HG03558 (cell line): ENCODE results near the gene LCN9.
"Not testable (repeated sequence)": the region's sequence is repeated elsewhere in the genome, so short reads cannot be mapped to it uniquely, and the experiment has no call there.

ENCODE experiments used
- ATAC-seq: cut with Tn5 transposase; IDR thresholded peaks from one replicate; pipeline ENCODE4 v1.9.1; 2021; ENCODE audit warnings: moderate number of reproducible peaks; ENCODE audit not compliant: unreplicated experiment; ENCODE audit errors: extremely low read depth

LCN9 gene

DNA sequence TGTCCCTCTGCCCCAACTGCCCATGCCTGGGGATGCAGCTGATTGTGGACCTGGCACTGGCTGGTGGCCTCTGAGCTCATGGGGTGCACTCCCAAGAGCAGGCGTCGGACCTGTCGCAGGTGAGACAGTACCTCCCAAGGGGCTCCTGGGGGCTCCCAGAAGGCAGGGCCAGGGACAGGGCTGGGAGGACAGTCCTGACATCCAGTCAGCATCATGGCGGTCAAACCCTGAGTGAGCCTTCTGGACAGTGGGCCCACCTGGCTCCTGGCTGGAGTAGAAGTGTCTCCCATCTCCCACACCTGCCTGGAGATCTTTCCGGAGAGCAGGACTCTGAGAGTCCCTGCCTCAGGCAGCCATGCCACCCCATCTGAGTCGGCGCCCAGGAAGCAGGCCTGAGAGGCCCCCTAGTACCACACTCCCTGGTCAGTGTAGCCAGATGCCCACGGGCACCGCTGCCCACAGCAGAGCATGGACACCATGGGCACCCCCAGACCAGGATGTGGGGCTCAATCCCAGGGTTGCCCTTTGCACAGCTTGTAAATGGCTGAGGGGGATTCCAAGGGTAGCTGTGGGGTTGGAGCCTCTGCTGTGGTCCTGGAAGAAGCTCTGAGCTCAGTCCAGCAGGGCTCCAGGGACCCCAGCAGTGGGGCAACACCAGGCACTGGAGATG lies 6.6 kb downstream of the LCN9 start:
- ATAC-seq = no peak

DNA sequence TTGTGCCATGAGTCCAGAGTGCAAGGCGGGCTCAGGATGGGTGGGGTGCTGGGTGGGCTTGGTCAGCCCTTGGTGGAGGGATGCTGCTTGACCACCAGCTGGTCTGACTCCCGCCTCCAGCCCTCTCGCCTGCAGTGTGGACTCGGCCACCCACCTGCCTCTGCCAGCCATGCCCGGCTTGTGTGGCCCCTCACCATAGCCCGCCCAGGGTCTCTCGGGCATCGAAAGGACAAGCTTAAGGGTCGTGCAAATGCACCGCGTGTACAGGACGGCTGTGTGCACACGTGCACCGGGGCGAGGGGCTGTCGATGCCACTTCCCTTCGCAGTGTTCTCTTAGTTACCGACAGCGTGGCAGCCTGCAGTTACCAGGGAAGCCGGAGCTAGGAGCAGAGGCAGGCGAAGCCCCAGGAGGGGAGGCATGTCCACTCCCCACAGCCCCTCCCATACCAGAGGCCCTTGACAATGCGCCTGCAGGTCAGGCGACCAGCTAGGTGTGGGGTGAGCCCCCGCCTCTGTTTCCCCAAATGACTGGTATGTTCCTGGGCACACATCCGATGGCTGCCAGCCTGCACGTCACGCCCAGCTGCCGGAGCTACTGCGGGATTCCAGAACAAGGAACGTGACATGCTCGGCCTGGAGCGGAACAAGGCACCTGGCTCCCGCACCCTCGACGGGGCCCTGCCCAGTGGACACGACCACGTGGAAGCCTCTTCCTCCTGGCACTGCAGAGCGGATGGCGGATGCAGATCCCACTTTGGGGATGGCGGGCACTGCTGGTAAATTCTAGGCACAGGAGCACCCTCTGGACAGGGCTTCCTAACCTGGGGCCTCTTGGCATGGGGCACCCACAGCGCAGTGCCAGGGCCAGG lies 7.8 kb downstream of the LCN9 start:
- ATAC-seq = no peak

DNA sequence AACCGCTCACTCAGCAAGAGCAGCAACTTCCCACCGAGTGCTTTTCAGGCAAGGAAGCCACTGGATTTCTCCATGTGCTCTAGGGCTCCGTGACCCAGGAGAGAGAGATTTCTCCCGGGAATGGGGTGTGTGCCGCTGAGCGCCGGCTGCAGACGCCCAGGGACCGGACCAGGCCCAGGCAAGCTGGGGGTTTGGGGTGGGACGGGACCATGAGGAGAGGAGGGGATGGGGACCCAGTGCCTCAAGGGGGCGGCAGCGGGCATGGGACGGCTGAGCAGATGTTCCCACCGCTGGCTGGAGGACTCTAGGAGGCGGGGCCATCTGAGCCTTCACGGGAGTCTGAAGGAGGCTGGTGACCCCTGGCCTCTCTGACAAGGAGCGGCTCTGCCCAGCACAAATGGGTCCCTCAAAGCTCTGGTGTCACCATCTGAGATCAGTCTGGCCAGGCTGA lies 8.5 kb downstream of the LCN9 start:
- ATAC-seq = no peak

DNA sequence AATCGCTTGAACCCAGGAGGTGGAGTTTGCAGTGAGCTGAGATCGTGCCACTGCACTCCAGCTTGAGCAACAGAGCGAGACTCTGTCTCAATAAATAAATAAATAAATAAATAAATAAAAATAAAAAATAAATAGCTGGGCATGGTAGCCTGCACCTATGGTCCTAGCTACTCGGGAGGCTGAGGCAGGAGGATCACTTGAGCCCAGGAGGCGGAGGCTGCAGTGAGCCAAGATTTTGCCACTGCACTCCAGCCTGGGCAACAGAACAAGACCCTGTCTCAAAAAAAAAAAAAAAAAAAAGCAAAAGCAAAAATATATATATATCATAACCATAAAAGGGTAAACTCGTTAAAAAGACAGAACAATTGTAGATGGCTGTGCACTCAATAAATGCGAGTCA lies 9.7 kb downstream of the LCN9 start:
- ATAC-seq = not testable (repeated sequence)

DNA sequence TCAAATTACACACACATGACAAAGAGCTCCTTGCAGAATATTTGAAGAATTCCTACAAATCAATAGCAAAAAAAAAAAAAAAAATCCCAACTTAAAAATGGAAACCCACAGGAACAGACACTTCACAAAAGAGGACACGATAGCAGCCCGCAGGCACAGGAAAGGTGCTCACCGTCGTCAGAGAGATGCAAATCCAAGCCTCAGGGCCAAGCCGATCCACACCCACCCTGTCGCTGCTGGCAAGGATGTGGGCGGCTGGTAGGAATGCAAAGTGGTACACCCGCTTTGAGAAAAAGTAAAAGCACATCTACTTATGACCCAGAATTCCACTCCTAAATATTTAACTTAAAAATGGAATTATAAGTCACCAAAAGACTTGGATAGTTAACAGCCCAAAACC lies 10.8 kb downstream of the LCN9 start:
- ATAC-seq = no peak

DNA sequence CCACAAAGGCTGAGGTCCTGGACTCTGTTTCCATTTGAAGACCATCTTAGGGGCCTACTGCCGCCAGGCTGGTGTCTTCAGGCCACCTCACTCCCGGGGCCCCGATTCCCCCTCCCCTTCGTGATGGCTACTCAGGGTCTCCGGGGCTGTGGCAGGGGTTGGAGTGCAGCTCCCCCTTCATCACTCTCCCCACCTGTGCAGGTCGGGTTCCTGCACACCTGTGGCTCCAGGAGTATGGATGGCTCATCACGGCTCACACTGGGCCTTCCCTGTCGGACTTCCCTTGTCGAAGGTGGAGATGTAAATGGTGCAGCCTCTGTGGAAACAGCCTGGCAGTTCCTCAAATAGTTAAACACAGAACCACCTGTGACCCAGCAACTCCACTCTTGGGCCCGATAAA lies 11.9 kb downstream of the LCN9 start:
- no peak for ATAC-seq

DNA sequence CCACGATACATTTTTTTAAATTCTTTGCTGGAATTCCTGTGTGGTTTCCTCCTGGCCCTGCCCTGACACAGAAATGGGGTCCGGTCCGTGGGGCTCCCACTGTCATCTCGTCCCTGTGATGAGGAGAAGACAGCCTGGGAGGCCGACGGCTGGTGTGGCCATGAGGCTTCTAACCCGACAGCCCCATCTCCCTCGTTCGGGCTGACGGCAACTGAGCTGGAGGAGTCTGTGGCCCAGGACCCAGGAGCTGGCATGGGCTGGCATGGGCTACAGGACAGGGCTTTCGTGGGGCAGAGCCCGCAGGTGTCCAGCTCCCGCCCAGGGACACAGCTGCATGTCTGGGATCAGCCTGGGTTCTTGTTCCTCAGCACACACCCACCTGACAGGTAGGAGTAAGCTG lies 13.8 kb downstream of the LCN9 start:
- ATAC-seq = no peak

DNA sequence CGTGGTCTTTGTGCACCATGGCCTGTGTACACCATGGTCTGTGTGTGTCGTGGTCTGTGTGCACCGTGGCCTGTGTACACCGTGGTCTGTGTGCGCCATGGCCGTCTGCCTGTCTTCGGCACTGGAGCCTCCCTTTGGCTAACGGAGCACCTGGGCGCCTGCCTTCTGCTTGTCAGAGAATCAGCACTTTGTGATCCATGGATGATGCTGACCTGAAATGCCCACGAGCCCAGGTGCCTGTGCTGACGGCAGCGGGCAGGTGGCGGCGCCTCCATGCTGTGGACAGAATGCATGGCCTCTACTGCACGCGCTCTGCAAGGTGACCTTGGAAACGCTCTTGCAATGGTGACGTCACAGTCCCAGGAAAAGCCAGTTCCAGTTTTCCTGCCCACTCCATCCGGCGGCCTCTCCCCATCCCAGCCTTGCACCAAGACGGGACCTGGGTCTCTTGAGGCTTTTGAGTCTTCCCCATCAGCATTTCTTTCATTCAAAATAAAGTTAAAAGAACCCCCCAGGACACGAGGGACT lies 14.6 kb downstream of the LCN9 start:
- ATAC-seq = no peak

DNA sequence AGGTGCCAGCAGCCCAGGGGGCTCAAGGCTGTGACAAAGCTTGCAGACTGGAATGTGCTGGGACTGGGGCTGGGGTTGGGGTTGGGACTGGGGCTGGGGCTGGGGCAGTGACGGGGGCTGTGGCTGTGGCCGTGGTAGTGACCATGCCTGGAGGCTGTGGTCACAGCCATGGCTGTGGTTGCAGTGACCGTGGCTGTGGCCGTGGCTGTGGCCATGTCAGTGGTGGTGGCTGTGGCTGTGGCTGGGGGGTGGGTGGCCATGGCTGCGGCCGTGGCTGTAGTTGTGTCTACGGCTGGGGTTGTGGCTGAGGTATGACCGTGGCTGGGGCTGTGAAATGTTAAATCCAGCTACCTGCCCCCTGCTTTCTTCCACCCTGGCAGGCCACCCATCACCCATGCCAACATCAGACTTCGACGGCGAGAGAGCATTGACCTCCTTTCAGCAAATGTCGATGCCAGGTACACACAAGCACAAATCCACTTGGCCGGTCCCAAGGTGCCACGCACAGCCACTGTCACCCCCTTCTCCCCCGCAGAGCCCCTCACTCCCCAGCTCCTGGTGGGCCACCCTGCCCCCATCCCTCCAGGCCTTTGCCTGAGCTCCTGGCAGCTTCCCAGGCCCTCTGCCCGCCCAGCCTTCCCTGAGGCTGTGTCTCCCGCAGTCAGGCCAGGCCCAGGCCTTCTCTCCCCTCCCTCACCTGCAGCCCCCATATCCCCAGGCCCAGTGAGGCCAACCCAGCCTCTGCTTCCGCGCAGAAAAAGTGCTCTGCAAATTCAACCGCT lies 15.3 kb downstream of the LCN9 start:
- ATAC-seq = no peak

DNA sequence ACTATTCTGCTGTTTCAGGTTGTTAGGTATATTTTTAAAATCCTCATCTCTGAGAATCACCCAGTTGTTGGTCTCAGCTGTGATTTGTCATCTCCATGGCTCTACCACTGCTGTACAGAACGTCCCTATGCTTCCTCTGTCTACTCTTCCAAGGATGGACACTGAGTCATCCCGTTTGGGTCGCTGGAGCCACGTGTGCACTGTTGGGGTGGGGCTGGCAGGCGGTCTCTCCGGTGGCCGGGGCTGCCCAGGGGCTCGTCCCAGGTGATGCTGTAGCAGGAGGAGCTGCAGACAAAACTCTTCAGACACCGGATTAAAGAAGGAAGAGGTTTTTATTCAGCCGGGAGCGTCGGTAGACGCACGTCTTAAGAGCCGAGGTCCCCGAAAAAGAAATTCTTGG lies 16.9 kb downstream of the LCN9 start:
- ATAC-seq = no peak

DNA sequence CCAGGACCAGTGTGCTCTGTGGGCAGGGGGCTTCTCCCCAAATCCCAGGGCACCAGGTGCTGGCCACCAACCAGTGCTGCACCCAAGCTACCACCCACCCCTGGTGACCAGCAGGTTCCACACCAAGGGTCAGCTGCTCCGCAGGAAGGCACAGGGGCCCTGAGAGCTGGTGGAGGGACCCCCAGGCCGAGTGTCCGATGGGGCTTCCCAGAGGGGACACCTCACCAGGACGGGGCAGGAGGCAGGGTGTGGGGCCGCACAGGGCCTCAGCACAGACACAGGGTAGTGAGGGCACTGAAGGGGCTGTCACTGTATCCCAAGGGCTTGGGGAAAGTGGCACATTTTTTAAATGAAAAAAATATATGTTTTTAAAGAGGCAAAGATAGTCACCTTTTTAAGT lies 18.1 kb downstream of the LCN9 start:
- ATAC-seq = no peak

DNA sequence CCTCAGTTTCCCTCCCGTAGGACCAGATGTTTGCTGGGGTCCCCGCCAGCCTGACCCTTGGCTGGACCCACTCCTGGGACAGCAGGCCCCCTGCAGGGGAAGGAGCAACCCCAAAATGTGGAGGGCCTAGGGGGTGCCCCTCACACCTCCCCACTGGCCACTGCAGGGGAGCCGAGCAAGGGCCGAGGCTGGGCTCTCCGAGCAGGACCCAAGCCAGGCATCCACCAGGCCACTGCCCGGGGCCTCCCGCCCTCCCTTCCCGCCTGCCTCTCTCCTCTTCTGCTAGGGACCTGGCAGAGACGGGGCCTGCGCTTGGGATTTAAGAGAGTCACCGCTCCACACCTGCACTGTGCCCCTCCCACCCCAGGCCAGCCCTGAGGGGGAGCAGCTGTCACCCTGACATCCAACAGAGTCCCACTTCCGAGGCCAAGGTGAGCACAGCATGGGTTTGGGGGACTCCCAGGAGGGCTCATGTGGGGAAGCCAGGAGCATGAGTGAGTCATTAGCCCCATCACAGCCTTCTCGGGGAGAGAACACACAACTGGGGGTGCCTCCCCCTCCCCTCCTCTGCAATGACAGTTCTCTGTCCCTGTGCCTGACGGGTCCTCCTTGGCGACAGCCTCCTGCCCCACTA lies 20.4 kb downstream of the LCN9 start:
- ATAC-seq = no peak

DNA sequence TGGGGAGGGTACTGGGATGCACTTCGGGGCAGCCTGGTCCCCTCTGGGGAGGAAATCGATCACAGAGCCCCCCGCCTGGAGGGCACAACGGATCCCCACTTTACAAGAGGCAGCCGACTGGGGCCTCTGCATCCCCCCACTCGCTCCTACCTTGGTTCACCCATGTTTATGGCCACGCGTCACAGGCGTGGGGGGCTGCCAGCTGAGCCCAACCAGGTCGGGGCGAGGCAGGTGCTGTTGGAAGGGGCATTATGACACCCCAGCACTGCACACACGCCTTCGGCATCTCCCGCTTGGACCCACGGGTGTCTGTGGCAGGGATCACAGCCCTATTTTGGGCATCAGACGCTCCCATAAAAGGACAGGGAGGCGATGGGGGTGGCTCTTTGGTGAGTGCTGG lies 21.6 kb downstream of the LCN9 start:
- no peak for ATAC-seq

DNA sequence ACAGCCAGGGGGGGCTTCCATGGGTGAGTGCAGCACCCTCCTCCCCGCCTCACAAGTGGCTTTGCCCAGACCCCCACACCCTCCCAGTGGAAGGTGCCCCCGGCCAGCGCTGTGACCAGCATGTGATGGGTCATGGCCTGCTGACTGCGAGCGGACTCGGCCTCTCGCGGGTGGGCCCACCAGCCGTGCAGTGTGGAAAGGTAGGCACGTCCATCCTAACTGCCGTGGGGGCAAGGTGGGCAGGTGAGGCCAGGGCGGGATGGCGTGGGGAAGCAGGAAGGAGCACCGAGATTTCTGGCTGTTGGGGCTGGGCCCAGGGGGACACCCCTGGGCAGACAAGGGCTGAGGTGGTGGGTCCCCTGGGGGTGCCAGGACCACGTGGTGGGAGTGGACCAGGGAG lies 24.1 kb downstream of the LCN9 start:
- ATAC-seq = no peak

DNA sequence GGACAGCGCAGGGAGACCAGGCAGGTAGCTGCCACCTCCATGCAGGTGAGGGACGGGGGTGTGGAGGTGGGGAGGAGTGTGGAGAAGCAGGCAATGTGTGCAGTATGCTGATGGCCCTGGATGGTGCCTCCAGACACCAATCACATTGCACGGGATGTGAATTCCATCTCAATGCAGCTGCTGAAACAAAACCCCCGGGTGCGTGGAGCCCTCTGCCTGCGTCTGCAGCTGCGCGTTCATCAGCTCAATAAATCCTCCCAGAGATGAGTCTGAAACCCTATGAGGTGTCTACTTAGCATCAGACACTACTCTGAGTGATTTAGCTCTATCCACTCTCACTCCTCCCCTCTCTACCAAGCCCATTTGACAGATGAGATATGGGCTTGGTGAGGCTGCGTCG lies 25.9 kb downstream of the LCN9 start:
- ATAC-seq = no peak

DNA sequence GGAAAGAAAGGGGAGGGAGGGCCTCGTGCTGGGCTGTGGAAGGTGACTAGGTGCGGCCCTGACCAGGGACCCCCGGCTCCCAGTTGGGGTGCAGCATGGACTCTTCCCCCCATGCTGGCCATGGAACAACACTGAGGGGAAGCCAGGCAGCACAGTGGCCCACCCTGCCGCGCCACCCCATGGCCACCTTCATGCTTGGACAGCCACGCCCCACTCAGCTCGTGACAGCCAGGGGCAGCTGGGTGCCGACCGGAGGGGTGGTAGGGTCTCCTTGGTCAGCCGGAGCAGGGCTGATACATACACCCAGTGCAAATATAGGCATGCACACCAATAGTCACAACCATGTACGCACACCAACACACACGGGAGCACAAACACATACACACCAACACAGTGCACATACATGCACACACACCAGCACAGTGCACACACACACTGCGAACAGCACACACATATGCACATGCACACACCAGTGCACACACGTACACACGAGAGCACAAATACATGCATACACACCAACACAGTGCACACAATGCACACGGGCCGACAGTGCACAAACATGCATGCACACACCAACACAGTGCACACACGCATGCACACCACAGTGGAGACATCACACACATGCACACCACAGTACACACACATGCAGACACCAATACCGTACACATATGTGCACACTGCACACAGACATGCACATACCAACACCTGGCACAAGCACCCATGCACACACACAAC lies 27.9 kb downstream of the LCN9 start:
- ATAC-seq = no peak

DNA sequence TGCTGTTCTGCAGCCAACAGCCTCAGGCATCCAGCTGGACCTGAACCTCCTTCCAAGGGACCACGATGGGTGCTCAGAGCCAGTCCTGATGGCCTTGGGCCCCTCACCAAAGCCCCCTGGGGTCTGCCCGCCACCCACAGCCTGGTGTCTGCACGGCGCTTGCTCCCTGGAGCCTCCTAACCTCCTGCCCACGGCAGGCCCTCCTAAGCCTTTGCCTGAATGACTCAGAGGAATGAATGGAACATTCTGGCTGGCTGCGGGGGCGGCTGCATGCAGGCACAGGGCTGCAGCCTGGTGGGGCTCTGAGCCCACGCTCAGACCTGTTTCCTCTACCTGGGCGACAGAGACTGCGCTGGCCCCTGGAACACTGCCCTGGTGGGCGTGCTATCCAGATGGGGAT lies 29.3 kb downstream of the LCN9 start:
- no peak for ATAC-seq

DNA sequence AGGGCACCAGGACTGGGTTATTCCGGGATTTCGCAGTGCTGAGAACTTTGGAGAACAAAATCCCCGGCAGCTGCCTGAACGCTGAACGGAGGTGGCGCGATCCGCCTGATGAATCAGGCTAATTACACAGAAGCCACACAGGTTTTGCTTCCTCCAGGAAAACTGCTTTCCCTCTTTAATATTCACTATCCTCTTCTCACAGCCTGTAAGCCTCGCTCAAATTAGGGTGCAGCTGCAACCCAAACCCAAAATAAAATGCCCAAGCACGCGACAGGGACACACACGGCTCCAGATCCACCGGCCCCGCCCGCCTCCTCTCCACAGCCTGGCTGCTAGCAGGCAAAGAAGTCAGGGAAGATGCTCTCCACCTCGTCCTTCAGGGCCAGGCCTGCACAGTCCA lies 30.2 kb downstream of the LCN9 start:
- no peak for ATAC-seq

DNA sequence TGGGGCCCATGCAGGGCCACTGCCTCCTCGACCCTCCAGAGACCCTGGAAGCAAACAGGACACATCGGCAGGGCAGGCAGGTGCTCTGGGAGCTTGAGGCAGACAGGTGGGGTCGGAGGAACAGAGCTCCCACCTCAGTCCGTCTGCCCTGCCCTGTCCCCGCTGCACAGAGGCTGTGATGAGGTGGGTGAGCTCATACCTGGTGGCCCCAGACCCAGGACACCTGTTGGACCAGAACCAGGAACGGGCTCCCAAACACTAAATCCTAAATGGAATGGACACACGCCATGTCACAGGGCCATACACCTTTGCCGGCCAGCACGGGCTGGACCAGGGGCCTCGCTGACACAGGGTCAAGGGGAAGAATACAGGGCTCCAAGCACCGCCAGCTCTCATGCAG lies 30.7 kb downstream of the LCN9 start:
- no peak for ATAC-seq

DNA sequence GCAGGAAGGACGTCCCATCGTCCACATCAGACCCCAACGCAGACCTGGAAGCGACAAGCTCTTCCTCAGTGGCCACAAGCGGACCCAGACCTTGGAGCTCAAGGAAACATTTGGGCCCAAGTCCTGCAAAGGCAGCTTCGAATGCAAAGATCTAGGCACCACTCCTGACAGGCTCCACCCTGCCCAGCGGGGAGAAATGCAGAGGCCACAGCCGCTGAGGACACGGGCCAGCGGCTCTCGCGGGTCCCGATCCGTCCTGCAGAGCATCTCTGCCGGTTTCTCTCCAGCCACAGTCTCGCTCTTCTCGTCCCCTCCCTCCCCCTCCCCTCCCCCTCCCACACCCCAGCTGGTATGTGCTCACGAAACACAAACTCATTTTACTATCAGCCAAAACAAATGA lies 31.3 kb downstream of the LCN9 start:
- ATAC-seq = no peak
